HepG2 (cell line): ENCODE results near the gene FAM81B. TPM values are rescaled to one million over a fixed set of nuclear protein-coding genes. Genes with fewer than 3 reads are reported as not detected.

ENCODE experiments used
- ATAC-seq: fragments of 200-7000 bp; cut with Tn5 transposase; 3 replicates; pipeline ENCODE4 v1.9.1; 2020; ENCODE audit warnings: mild to moderate bottlenecking, moderate library complexity
- BruUV-seq: library from RNA; stranded (reverse); fragments of 400-500 nt; replicated peaks from 2 replicates; lab custom pipeline; 2021; lab: Mats Ljungman, UMichigan
- CTCF ChIA-PET: fragments of 300-600 bp; formaldehyde crosslinking; extraction: SDS; loops from one replicate; lab custom pipeline; 2021; ENCODE audit warnings: low total read pairs, inconsistent platforms, low intra/inter-chr PET ratio; lab: Yijun Ruan, JAX
- POLR2A ChIA-PET: fragments of 350-600 bp; sonication (Branson Sonifier 250); formaldehyde crosslinking; loops from one replicate; lab custom pipeline; 2020; ENCODE audit warnings: antibody characterized with exemption, inconsistent platforms; lab: Yijun Ruan, JAX
- DNase-seq: peaks from one replicate; pipeline ENCODE4 v3.0.0-alpha.2; 2015; ENCODE audit warnings: low spot score
- FAIRE-seq: peaks from 3 replicates; lab custom pipeline; 2011; peaks lifted over from hg19 to GRCh38; lab: Jason Lieb, UNC
- H2AFZ ChIP-seq: one replicate; pipeline ENCODE4 v1.6.1; 2011; ENCODE audit warnings: low read length, inconsistent platforms
- H3K27ac ChIP-seq: fragments of 300-600 bp; 3 replicates; pipeline ENCODE4 v1.8.0; 2011; ENCODE audit warnings: mixed run types, mild to moderate bottlenecking, mixed read lengths, low read length, inconsistent platforms; ENCODE audit not compliant: insufficient read depth; ENCODE audit errors: extremely low read length
- H3K27me3 ChIP-seq, 2 experiments: fragments of 200-600 bp in 1 of 2; 2 replicates in 1 of 2; 3 replicates in 1 of 2; pipeline versions ENCODE4 v1.6.0 to v1.8.0; 2011; ENCODE audit warnings: low read length in 2 of 2, mild to moderate bottlenecking in 2 of 2, moderate library complexity in 2 of 2, inconsistent platforms in 1 of 2; ENCODE audit not compliant: insufficient read depth in 2 of 2, control insufficient read depth in 1 of 2
- H3K36me3 ChIP-seq, 2 experiments: fragments of 200-600 bp in 1 of 2; replicated peaks in 1 of 2; 2 replicates in 1 of 2; 3 replicates in 1 of 2; pipeline versions ENCODE4 v1.5.1 to v1.8.0; 2011; ENCODE audit warnings: low read length in 2 of 2, inconsistent platforms in 1 of 2; ENCODE audit not compliant: insufficient read depth in 2 of 2, control insufficient read depth in 1 of 2
- H3K4me1 ChIP-seq: 2 replicates; pipeline ENCODE4 v1.5.1; 2012; ENCODE audit warnings: low read length, inconsistent platforms; ENCODE audit not compliant: insufficient read depth
- H3K4me2 ChIP-seq: 2 replicates; pipeline ENCODE4 v1.6.0; 2011; ENCODE audit warnings: low read depth, low read length, inconsistent platforms
- H3K4me3 ChIP-seq, 3 experiments: fragments of 200-600 bp in 1 of 3; sonication (generic), shearing (Covaris generic) in 1 of 3; replicated peaks in 1 of 3; 2 replicates each; pipeline ENCODE4 v1.5.1; 2011 to 2016; ENCODE audit warnings: low read length in 3 of 3, inconsistent platforms in 2 of 3, low read depth in 2 of 3, mild to moderate bottlenecking in 2 of 3, control low read depth in 1 of 3, mixed read lengths in 1 of 3; ENCODE audit not compliant: insufficient read depth in 1 of 3
- H3K79me2 ChIP-seq: one replicate; pipeline ENCODE4 v1.6.1; 2011; ENCODE audit warnings: low read length, inconsistent platforms; ENCODE audit not compliant: insufficient read depth
- H3K9ac ChIP-seq: 2 replicates; pipeline ENCODE4 v1.6.0; 2011; ENCODE audit warnings: mild to moderate bottlenecking, low read depth, low read length, inconsistent platforms; ENCODE audit not compliant: insufficient read depth
- H3K9me3 ChIP-seq: 2 replicates; pipeline ENCODE4 v1.5.1; 2012; ENCODE audit warnings: mild to moderate bottlenecking, low read length
- H4K20me1 ChIP-seq: 2 replicates; pipeline ENCODE4 v1.6.0; 2011; ENCODE audit warnings: inconsistent platforms, mild to moderate bottlenecking, low read length, moderate library complexity; ENCODE audit not compliant: insufficient read depth
- DPF2 ChIP-seq: sonication (generic); formaldehyde crosslinking; IDR thresholded peaks from 2 replicates; pipeline ENCODE4 v1.4.0; 2020; ENCODE audit warnings: mild to moderate bottlenecking, low read depth, missing genetic modification reagents, borderline replicate concordance
- PCBP1 ChIP-seq: fragments of 200-400 bp; formaldehyde crosslinking; IDR thresholded peaks from 2 replicates; pipeline ENCODE4 v1.6.1; 2017; ENCODE audit warnings: mild to moderate bottlenecking, low read depth, low read length, borderline replicate concordance
- PHF8 ChIP-seq: sonication (generic); formaldehyde crosslinking; IDR thresholded peaks from 2 replicates; pipeline ENCODE4 v1.5.0; 2020; ENCODE audit warnings: missing genetic modification reagents
- ZFP1 ChIP-seq: IDR thresholded peaks from 2 replicates; pipeline ENCODE4 v1.6.1; 2016
- ZNF468 ChIP-seq: sonication (generic); formaldehyde crosslinking; IDR thresholded peaks from 2 replicates; pipeline ENCODE4 v1.8.0; 2022; ENCODE audit warnings: mild to moderate bottlenecking, moderate library complexity, missing genetic modification reagents
- ZNF552 ChIP-seq: sonication (generic); formaldehyde crosslinking; IDR thresholded peaks from 2 replicates; pipeline ENCODE4 v1.9.0; 2022; ENCODE audit warnings: missing genetic modification reagents, mild to moderate bottlenecking, borderline replicate concordance
- ZNF589 ChIP-seq: sonication (generic); formaldehyde crosslinking; conservative IDR thresholded peaks from 2 replicates; pipeline ENCODE4 v1.8.0; 2022; ENCODE audit warnings: mild to moderate bottlenecking, moderate library complexity, missing genetic modification reagents
- ZNF879 ChIP-seq: sonication (generic); formaldehyde crosslinking; IDR thresholded peaks from 2 replicates; pipeline ENCODE4 v1.8.1; 2023; ENCODE audit warnings: missing genetic modification reagents
- in situ Hi-C: cut with HindIII; loops from 2 replicates; pipeline ENCODE4 v1.10.0; 2017; ENCODE audit warnings: low pct_unique_long_range_greater_than_20kb; ENCODE audit not compliant: extremely low pct_ligation_motif_present
- intact Hi-C: fragments of 100-400 bp; cut with micrococcal nuclease; formaldehyde crosslinking; loops from one replicate; pipeline ENCODE4 v1.10.0; 2022; ENCODE audit not compliant: unreplicated experiment
- polyA plus RNA-seq, 8 experiments: library from polyadenylated mRNA; depleted of rRNA in 3 of 8; stranded (reverse) in 7 of 8; unstranded in 1 of 8; fragments of >200 nt; fragmentation: Illumina TruSeq in 4 of 8; extraction: Trizol in 4 of 8; gene quantifications; 2 replicates each; pipeline versions ENCODE4 v1.2.1 to v1.2.3, GENCODE V29; 2011 to 2016; ENCODE audit warnings: low read depth in 4 of 8, missing spikeins in 1 of 8, mixed read lengths in 1 of 8; ENCODE audit not compliant: insufficient read depth in 1 of 8
- total RNA-seq, 5 experiments: library from RNA; depleted of rRNA; stranded (reverse); fragments of >200 nt; fragmentation: Illumina TruSeq; extraction: Trizol; gene quantifications; 2 replicates each; pipeline ENCODE4 v1.2.3, GENCODE V29; 2016; ENCODE audit warnings: low read depth in 1 of 5
- TF ChIP-seq, protein P1 (sequence below): sonication (generic); formaldehyde crosslinking; IDR thresholded peaks from 2 replicates; pipeline ENCODE4 v1.5.0; 2020; ENCODE audit warnings: missing genetic modification reagents
- TF ChIP-seq, protein P2 (sequence below): sonication (generic); formaldehyde crosslinking; IDR thresholded peaks from 2 replicates; pipeline ENCODE4 v1.5.1; 2020; ENCODE audit warnings: missing genetic modification reagents, mild to moderate bottlenecking, borderline replicate concordance

FAM81B gene
- total and polyA plus RNA-seq, 2 of the 13 experiments (the other 11 are each of a cell fraction or from before 2014, with no cell fraction given) = not detected

DNA sequence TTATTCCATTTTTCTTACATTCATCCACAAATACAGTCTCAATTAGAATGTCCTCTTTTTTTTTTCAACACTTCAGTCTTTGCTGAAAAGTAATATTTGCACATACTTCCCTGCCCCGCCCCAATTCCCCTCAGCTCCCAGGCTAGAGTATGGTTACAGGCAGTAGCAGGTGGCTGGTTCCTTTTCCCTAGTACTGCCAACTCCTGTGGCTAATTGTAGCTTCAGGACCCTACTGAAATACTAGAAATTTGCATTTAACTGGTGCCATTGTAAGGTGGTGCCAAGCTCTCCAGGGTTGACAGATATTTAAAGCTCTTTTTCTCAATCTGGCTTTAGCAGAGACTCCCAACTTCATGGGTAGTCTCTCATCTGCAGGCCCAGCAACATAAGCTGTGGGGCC, 80.3 kb downstream of the FAM81B start (continued):
- no peak for TF ChIP-seq PHF8 (CRISPR knock-in tag)
- TF ChIP-seq ZFP1 (CRISPR knock-in tag) = no peak

DNA sequence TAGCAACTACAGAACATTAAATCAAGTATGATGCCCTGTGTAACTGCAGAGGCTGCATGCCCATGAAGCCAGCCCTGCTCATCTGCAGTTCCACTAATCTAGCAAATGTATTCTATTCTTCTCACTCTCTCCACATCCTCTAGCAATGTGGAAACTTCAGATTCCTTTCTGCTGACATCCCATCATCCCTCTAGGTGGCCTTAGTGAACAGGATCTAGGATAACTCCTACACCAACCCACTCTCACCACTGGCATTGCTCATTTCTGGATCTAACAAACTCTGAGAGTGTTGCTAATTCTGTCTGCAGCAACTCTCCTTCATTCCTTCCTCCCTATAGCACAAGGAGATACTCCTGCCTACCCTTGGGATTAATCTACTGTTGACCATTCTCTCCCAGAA, 80.8 kb downstream of the FAM81B start:
- ATAC-seq (peak; percentile 56), FAIRE-seq (no peak), DNase-seq (no peak)
- no TSS peak for BruUV-seq
- Histone ChIP-seq H3K4me1 (no peaks in the 10 kb centered on the region), H3K9me3 (no peaks in the 10 kb centered on the region), H3K27me3 (no peaks in the 10 kb centered on the region; a peak in 1 of 5 replicates), H3K36me3 (peaks cover 7 to 29% of the 10 kb centered on the region in 2 experiments), H2AFZ (no peak overlapping the region), H3K4me2 (no peak overlapping the region), H3K9ac (no peak overlapping the region), H3K27ac (no peak overlapping the region), H3K4me3 (no peak overlapping the region), H3K79me2 (no peaks in the 10 kb centered on the region), H4K20me1 (0 out of 2 replicates have a peak, but pooled peaks cover 2% of the 10 kb centered on the region)
- intact Hi-C loops = no loop called here
- ChIA-PET POLR2A (no interaction called here), CTCF (no interaction called here)
- in situ Hi-C loops = no loop called here
- no peak for TF ChIP-seq ZNF879 (CRISPR knock-in tag)
- TF ChIP-seq, protein P1, sequence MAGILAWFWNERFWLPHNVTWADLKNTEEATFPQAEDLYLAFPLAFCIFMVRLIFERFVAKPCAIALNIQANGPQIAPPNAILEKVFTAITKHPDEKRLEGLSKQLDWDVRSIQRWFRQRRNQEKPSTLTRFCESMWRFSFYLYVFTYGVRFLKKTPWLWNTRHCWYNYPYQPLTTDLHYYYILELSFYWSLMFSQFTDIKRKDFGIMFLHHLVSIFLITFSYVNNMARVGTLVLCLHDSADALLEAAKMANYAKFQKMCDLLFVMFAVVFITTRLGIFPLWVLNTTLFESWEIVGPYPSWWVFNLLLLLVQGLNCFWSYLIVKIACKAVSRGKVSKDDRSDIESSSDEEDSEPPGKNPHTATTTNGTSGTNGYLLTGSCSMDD = no peak
- TF ChIP-seq ZNF468 = no peak
- TF ChIP-seq PCBP1 = no peak
- no peak for TF ChIP-seq ZNF552 (CRISPR knock-in tag)
- TF ChIP-seq ZNF589 (CRISPR knock-in tag) = no peak
- TF ChIP-seq DPF2 = no peak
- TF ChIP-seq, protein P2, sequence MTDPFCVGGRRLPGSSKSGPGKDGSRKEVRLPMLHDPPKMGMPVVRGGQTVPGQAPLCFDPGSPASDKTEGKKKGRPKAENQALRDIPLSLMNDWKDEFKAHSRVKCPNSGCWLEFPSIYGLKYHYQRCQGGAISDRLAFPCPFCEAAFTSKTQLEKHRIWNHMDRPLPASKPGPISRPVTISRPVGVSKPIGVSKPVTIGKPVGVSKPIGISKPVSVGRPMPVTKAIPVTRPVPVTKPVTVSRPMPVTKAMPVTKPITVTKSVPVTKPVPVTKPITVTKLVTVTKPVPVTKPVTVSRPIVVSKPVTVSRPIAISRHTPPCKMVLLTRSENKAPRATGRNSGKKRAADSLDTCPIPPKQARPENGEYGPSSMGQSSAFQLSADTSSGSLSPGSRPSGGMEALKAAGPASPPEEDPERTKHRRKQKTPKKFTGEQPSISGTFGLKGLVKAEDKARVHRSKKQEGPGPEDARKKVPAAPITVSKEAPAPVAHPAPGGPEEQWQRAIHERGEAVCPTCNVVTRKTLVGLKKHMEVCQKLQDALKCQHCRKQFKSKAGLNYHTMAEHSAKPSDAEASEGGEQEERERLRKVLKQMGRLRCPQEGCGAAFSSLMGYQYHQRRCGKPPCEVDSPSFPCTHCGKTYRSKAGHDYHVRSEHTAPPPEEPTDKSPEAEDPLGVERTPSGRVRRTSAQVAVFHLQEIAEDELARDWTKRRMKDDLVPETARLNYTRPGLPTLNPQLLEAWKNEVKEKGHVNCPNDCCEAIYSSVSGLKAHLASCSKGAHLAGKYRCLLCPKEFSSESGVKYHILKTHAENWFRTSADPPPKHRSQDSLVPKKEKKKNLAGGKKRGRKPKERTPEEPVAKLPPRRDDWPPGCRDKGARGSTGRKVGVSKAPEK (CRISPR knock-in tag) = no peak
